DND-41 (cell line): ENCODE measurements around the gene CD300LG.

Experiments
- CTCF ChIP-seq: IDR thresholded peaks from 2 replicates; pipeline ENCODE4 v1.5.1; 2012; ENCODE audit warnings: borderline replicate concordance, low read length, moderate library complexity, mild to moderate bottlenecking; ENCODE audit not compliant: poor library complexity, severe bottlenecking; ENCODE audit errors: extremely low read depth
- EZH2 ChIP-seq: IDR thresholded peaks from 3 replicates; pipeline ENCODE4 v1.6.1; 2012; ENCODE audit warnings: borderline replicate concordance, low read depth, mild to moderate bottlenecking, moderate library complexity, low read length, inconsistent platforms; ENCODE audit not compliant: severe bottlenecking

DNA sequence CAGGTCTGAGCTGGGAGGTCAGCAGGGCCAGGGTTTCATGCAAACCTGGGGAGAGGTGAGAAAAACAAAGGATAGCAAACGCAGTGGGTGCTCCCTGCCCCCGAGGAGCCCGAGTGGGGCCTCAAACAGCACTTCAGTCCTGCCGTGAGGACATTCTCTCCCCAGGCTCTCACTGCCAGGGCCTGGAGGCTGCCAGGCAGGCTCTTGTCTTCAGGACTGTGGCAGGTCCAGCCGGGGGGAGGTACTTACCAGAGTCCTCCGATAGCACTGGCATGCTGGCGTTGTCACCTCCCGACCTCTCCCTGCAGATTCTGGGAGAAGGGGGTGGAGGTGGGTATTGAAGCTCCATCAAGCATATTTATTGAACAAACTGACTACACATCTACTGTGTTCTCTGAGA, 15.3 kb upstream of the CD300LG start:
- TF ChIP-seq CTCF (no peak), EZH2 (no peak)
